SK-N-MC (cell line): ENCODE data around the gene IFT80.

Experiments used
- EZH2 ChIP-seq: fragments of 200-600 bp; sonication (generic); IDR thresholded peaks from one replicate; pipeline ENCODE4 v1.6.1; 2017; ENCODE audit warnings: antibody characterized with exemption
- POLR2AphosphoS5 ChIP-seq: IDR thresholded peaks from 2 replicates; pipeline ENCODE4 v1.6.1; 2012; ENCODE audit warnings: mild to moderate bottlenecking, low read depth, low read length, borderline replicate concordance

DNA sequence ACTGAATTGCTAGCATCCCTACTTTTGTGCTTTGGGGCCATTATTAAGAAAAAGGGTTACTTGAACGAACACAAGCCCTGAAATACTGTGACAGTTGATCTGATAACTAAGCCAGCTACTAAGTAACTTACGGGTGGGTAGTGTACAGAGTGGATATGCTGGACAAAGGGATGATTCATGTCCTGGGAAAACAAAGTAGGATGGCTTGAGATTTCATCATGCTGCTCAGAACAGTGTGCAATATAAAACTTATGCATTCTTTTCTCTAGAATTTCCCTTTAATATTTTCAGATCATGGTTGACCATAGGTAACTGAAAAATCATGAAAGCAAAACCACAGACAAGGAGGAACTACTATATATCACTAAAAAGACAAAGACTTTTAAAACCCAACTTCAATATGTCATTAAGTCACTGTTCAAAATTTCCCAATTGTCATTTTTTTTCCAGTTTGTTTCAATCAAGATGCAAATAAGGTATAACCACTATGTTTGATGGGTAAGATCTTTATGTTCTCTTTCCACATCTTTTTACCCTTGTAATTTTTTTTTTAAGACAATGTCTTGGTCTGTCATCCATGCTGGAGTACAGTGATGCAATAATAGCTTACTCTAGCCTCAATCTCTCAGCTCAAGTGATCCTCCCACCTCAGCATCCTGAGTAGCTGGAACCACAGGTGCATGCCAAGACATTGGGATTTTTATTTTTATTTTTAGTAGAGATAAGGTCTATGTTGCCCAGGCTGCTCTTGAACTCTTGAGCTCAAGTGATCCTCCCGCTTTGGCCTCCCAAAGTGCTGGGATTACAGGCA, 67.7 kb downstream of the IFT80 start:
- no peak for TF ChIP-seq EZH2
- TF ChIP-seq POLR2AphosphoS5: no peak
